Ramos (cell line): ENCODE results near the gene SCFD1.
"Not testable (repeated sequence)": the region's sequence is repeated elsewhere in the genome, so short reads cannot be mapped to it uniquely, and the experiment has no call there.

Experiments used
- in situ Hi-C: fragments of 300-500 bp; cut with MboI; formaldehyde crosslinking; loops from one replicate; pipeline ENCODE4 v1.14.3; 2022; ENCODE audit warnings: low sequenced_read_pairs; ENCODE audit not compliant: unreplicated experiment

The SCFD1 gene

GRCh38 chr14:30621940-30622830, at the start of gene SCFD1:
SCFD1 (plus strand) TSS chr14:30622319; CDS start chr14:30622339, 20 bp downstream.
- in situ Hi-C loops = no loop called here

- in situ Hi-C loops = no loop called here
These were observed 49.3 kb upstream of the SCFD1 start for GRCh38 chr14:30572771-30573170.

GRCh38 chr14:30573226-30573814, 48.8 kb upstream of the SCFD1 start:
- in situ Hi-C loops = no loop called here

GRCh38 chr14:30573966-30574365, 48.2 kb upstream of the SCFD1 start:
- in situ Hi-C loops = no loop called here

- in situ Hi-C loops = not testable (repeated sequence)
These were observed 47.3 kb upstream of the SCFD1 start for GRCh38 chr14:30574777-30575176.

- in situ Hi-C loops = not testable (repeated sequence)
These were observed 45.8 kb upstream of the SCFD1 start for GRCh38 chr14:30576333-30576732.

GRCh38 chr14:30580616-30581282, 41.4 kb upstream of the SCFD1 start:
- in situ Hi-C loops = no loop called here

- in situ Hi-C loops = no loop called here
These were observed 40.9 kb upstream of the SCFD1 start for GRCh38 chr14:30581283-30581625.

- in situ Hi-C loops = no loop called here
These were observed 39.7 kb upstream of the SCFD1 start for GRCh38 chr14:30582376-30582775.

GRCh38 chr14:30584058-30584630, 38.0 kb upstream of the SCFD1 start:
- in situ Hi-C loops = no loop called here

GRCh38 chr14:30585204-30585603, 36.9 kb upstream of the SCFD1 start:
- in situ Hi-C loops = no loop called here

GRCh38 chr14:30587141-30587540, 35.0 kb upstream of the SCFD1 start:
- in situ Hi-C loops = no loop called here

GRCh38 chr14:30588873-30589272, 33.2 kb upstream of the SCFD1 start:
- in situ Hi-C loops = no loop called here

GRCh38 chr14:30596935-30597334, 25.2 kb upstream of the SCFD1 start:
- in situ Hi-C loops = no loop called here

- in situ Hi-C loops = no loop called here
These were observed 24.6 kb upstream of the SCFD1 start for GRCh38 chr14:30597504-30597903.

- in situ Hi-C loops = no loop called here
These were observed 20.9 kb upstream of the SCFD1 start for GRCh38 chr14:30600922-30601918.

GRCh38 chr14:30603402-30603801, 18.7 kb upstream of the SCFD1 start:
- in situ Hi-C loops = no loop called here

GRCh38 chr14:30604696-30605095, 17.4 kb upstream of the SCFD1 start:
- in situ Hi-C loops = not testable (repeated sequence)

- in situ Hi-C loops = no loop called here
These were observed 14.9 kb upstream of the SCFD1 start for GRCh38 chr14:30607156-30607780.
